Lower lobe of right lung (tissue), 2 donors: ENCODE results near the gene DMKN. TPM values are rescaled to one million over a fixed set of nuclear protein-coding genes. Genes with fewer than 3 reads are reported as not detected.

Experiments used
- ATAC-seq, 2 donors: fragments of 200-7000 bp; cut with Tn5 transposase; one replicate each; pipeline ENCODE4 v1.9.1; 2020 to 2022; ENCODE audit warnings: mild to moderate bottlenecking in 2 of 2, moderate library complexity in 2 of 2
- DNase-seq: peaks from one replicate; pipeline ENCODE4 v3.0.0-alpha.2; 2020
- H3K27ac ChIP-seq: fragments of 200-600 bp; one replicate; pipeline ENCODE4 v1.8.0; 2022
- H3K27me3 ChIP-seq: fragments of 200-600 bp; one replicate; pipeline ENCODE4 v1.8.0; 2022; ENCODE audit warnings: low read depth
- H3K36me3 ChIP-seq: fragments of 200-600 bp; one replicate; pipeline ENCODE4 v1.8.0; 2022; ENCODE audit warnings: mild to moderate bottlenecking
- H3K4me1 ChIP-seq: fragments of 200-600 bp; one replicate; pipeline ENCODE4 v1.8.0; 2022
- H3K4me3 ChIP-seq: fragments of 200-600 bp; one replicate; pipeline ENCODE4 v1.8.0; 2022; ENCODE audit warnings: mild to moderate bottlenecking
- H3K9me3 ChIP-seq: fragments of 200-600 bp; one replicate; pipeline ENCODE4 v1.8.0; 2022
- CTCF ChIP-seq: fragments of 200-600 bp; IDR thresholded peaks from one replicate; pipeline ENCODE4 v1.8.0; 2022; ENCODE audit warnings: antibody characterized with exemption, mild to moderate bottlenecking
- intact Hi-C: fragments of 100-400 bp; cut with DNase I; formaldehyde crosslinking; loops from one replicate; pipeline ENCODE4 v1.11.0; 2022
- total RNA-seq: library from RNA; stranded (reverse); fragmentation: NEBNext Ultra II Directional; extraction: Animal tissue kit (Norgen Biotek cat#: 25700); gene quantifications from one replicate; pipeline ENCODE4 v1.2.1, GENCODE V29; 2021
- donor health status: DM: no; HTN: yes; CAD: no; lungs with severe emphysema.

Gene DMKN
- total RNA-seq, 1 donor from 2014 or later, result 70.7 TPM

GRCh38 chr19:35556846-35557538, 43.5 kb upstream of the DMKN start:
- TF ChIP-seq CTCF, result no peak
- intact Hi-C loops, result no loop called here
- peaks cover 7% of the 10 kb centered on the region for H3K4me1 ChIP-seq
- no peak overlapping the region for H3K4me3 ChIP-seq
- ATAC-seq (no peak), DNase-seq (no peak)
- H3K27ac ChIP-seq, result no peak overlapping the region
- H3K27me3 ChIP-seq, result peaks cover 32% of the 10 kb centered on the region
- H3K36me3 ChIP-seq, result no peaks in the 10 kb centered on the region
- no peaks in the 10 kb centered on the region for H3K9me3 ChIP-seq

GRCh38 chr19:35556025-35556590, 42.7 kb upstream of the DMKN start:
- Histone ChIP-seq H3K9me3 (no peaks in the 10 kb centered on the region), H3K36me3 (no peaks in the 10 kb centered on the region), H3K4me3 (no peak overlapping the region), H3K27ac (no peak overlapping the region), H3K4me1 (peaks cover 7% of the 10 kb centered on the region), H3K27me3 (peaks cover 31% of the 10 kb centered on the region)
- no peak for TF ChIP-seq CTCF
- ATAC-seq (no peak), DNase-seq (no peak)
- intact Hi-C loops, result no loop called here

DNA sequence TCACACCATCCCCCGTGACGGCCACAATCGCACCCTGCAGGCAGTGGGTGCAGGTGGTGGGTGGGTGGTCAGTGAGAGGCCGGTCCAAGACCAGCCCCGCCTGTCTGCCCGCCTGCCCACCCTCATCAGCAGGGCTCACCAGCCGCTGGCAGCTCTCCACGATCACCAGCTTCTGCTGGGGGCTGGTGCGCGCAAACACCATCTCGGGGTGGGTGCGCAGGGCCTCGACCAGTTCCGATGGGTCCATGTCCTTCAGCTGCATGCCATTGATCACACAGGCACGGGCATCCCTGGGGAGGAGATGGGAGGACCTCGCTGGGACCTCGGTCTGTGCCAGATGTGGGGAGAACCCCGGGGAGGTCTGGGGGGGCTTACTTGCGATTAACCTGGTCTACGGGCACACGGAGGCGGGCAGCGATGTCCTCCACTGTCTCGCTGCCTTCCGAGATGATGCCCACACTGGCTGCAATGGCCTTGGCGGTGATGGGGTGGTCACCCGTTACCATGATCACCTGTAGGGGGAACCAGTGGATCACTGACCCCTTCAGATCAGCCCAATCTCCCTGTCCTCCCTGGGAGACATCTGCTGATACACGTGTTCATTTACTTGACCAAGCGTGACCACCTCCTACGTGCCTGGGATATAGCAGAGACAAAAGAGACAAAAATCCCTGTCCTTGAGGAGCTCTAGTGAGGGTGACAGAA, 42.0 kb upstream of the DMKN start:
- peaks cover 7% of the 10 kb centered on the region for H3K4me1 ChIP-seq
- no peak for DNase-seq
- intact Hi-C loops, result no loop called here

GRCh38 chr19:35554076-35554475, 40.6 kb upstream of the DMKN start:
- Histone ChIP-seq H3K27me3 (peaks cover 19% of the 10 kb centered on the region), H3K27ac (no peak overlapping the region), H3K9me3 (no peaks in the 10 kb centered on the region), H3K4me3 (no peak overlapping the region), H3K4me1 (peaks cover 7% of the 10 kb centered on the region), H3K36me3 (no peaks in the 10 kb centered on the region)
- ATAC-seq (no peak), DNase-seq (no peak)
- intact Hi-C loops, result no loop called here
- no peak for TF ChIP-seq CTCF

More for the DNA sequence above, 42.0 kb upstream of the DMKN start:
- ATAC-seq, result no peak
- Histone ChIP-seq H3K27me3 (peaks cover 31% of the 10 kb centered on the region), H3K4me3 (no peak overlapping the region), H3K9me3 (no peaks in the 10 kb centered on the region), H3K36me3 (no peaks in the 10 kb centered on the region), H3K27ac (no peak overlapping the region)
- TF ChIP-seq CTCF, result no peak

- no peaks in the 10 kb centered on the region for H3K36me3 ChIP-seq
- ATAC-seq (no peak), DNase-seq (no peak)
- H3K4me1 ChIP-seq, result peaks cover 7% of the 10 kb centered on the region
- peaks cover 13% of the 10 kb centered on the region for H3K27me3 ChIP-seq
- no peak overlapping the region for H3K4me3 ChIP-seq
- no peak for TF ChIP-seq CTCF
- H3K9me3 ChIP-seq, result no peaks in the 10 kb centered on the region
- no peak overlapping the region for H3K27ac ChIP-seq
- intact Hi-C loops, result no loop called here
These were observed 40.0 kb upstream of the DMKN start for GRCh38 chr19:35553385-35554000.
